Choroid plexus epithelial cell (primary cell): ENCODE measurements around the gene BORCS5.

Experiments used
- DNase-seq: peaks from one replicate; pipeline ENCODE4 v3.0.0-alpha.2; 2010; ENCODE audit warnings: low read depth
- H3K4me3 ChIP-seq: 2 replicates; pipeline ENCODE4 v1.5.1; 2011; ENCODE audit warnings: low read depth, mild to moderate bottlenecking, control low read depth, low read length, moderate library complexity
- CTCF ChIP-seq: conservative IDR thresholded peaks from 2 replicates; pipeline ENCODE4 v1.5.1; 2011; ENCODE audit warnings: low read depth, mild to moderate bottlenecking, control low read depth, inconsistent platforms, low read length, moderate library complexity

BORCS5 gene

GRCh38 chr12:12365931-12366431 is 9.1 kb downstream of the BORCS5 start:
- no peak overlapping the region for H3K4me3 ChIP-seq
- TF ChIP-seq CTCF = no peak
- peak; percentile 52 for DNase-seq

GRCh38 chr12:12366701-12367481 is 10.0 kb downstream of the BORCS5 start:
- no peak overlapping the region for H3K4me3 ChIP-seq
- no peak for DNase-seq
- no peak for TF ChIP-seq CTCF

DNA sequence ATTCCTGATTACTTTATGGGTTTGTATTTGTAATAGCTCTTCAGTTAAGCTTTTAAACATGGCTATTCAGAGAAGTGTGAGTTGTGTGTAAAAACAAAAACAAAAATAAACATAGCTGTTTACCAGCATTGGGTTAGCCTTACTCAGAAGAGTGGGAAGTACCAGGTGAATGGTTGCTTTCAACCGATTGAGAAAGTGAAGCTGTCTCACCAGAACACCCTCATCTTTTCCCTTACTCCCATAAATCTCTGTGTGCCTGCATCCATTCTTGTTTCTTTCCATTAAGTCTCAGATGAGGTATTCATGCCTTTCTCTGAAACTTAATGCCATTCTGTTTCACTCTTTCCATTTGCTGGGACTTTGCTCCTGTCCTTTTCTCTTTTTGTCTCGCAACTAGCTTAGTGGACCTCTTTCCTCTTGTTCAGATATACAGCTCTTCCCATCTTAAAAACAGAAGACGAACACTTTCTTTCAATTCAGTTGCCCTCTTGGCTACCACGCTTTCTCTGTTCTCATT is 10.7 kb downstream of the BORCS5 start:
- TF ChIP-seq CTCF = no peak
- H3K4me3 ChIP-seq = no peak overlapping the region
- no peak for DNase-seq

GRCh38 chr12:12372946-12373722 is 16.3 kb downstream of the BORCS5 start:
- TF ChIP-seq CTCF = no peak
- no peak for DNase-seq
- H3K4me3 ChIP-seq = no peak overlapping the region

DNA sequence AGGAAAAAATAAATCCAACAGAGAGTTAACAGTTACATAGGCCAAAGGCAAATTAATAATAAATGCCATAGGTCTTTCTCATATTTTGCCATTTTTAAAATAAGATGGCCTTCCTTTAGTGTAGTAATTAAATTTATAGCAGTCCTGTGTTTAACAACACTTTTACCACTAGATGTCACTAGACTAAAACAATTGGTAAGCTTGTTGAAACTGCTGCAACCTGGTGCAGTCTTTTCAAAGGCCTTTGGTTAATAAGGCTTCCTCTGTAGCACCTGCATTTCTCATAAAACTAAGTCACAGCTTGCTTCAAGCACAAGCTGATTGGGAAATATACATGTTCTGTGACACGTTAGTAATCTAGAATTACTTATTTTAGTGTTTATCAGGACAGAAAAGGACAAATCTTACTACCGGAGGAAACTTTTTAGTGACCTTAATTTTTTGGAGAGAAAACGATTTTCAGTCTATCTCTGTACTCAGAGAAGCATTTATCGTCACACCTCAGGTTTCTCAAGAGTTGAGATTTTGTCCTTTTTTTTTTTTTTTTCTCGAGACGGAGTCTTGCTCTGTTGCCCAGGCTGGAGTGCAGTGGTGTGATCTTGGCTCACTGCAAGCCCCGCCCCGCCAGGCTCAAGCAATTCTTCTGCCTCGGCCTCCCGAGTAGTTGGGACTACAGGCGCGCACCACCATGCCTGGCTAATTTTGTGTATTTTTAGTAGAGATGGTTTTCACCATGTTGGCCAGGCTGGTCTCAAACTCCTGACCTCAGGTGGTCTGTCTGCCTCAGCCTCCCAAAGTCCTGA is 20.0 kb downstream of the BORCS5 start:
- H3K4me3 ChIP-seq = no peak overlapping the region
- peak; percentile 91 for DNase-seq
- TF ChIP-seq CTCF = peak; percentile 60

- no peak overlapping the region for H3K4me3 ChIP-seq
- DNase-seq = no peak
- TF ChIP-seq CTCF = no peak
Observed at GRCh38 chr12:12378616-12379015, 21.7 kb downstream of the BORCS5 start.
